Effector memory CD8-positive, alpha-beta T cell (primary cell): ENCODE measurements around the gene GNA14.
"Not testable (repeated sequence)": the region's sequence is repeated elsewhere in the genome, so short reads cannot be mapped to it uniquely, and the experiment has no call there.

ENCODE experiments used
- ATAC-seq: fragments of 150-1000 bp; cut with Tn5 transposase; replicated peaks from 2 replicates; pipeline ENCODE4 v1.10.0; 2021; ENCODE audit warnings: mild to moderate bottlenecking, moderate library complexity
- DNase-seq, 3 experiments: peaks; one replicate each; pipeline ENCODE4 v3.0.0; 2021
- H3K27ac Mint-ChIP-seq, 2 donors: one replicate each; pipeline ENCODE4 v1.8.0; 2022; ENCODE audit warnings: mild to moderate bottlenecking in 2 of 2, mixed read lengths in 2 of 2, moderate library complexity in 2 of 2
- H3K27me3 Mint-ChIP-seq, 2 donors: one replicate each; pipeline ENCODE4 v1.8.0; 2022; ENCODE audit warnings: mixed read lengths in 2 of 2
- H3K36me3 Mint-ChIP-seq: one replicate; pipeline ENCODE4 v1.8.0; 2022; ENCODE audit warnings: mild to moderate bottlenecking, moderate library complexity, mixed read lengths; ENCODE audit not compliant: insufficient read depth
- H3K4me1 Mint-ChIP-seq, 2 donors: one replicate each; pipeline ENCODE4 v1.8.0; 2022; ENCODE audit warnings: low read depth in 2 of 2, mixed read lengths in 2 of 2
- H3K4me3 Mint-ChIP-seq, 2 donors: one replicate each; pipeline ENCODE4 v1.8.0; 2022; ENCODE audit warnings: mild to moderate bottlenecking in 2 of 2, mixed read lengths in 2 of 2, moderate library complexity in 2 of 2
- H3K9me3 Mint-ChIP-seq, 2 donors: one replicate each; pipeline ENCODE4 v1.8.0; 2022; ENCODE audit warnings: mixed read lengths in 2 of 2
- total RNA-seq, 9 experiments: gene quantifications; one replicate each; lab custom pipeline; 2026; lab: John Stamatoyannopoulos, UW

Gene GNA14
- total RNA-seq, result 0 to 0.07 (median 0) reads per million in 9 experiments

- no peaks in the 10 kb centered on the region for H3K9me3 Mint-ChIP-seq
- ATAC-seq, result no peak
- no peak for DNase-seq
- peaks cover 36 to 51% of the 10 kb centered on the region in 2 donors for H3K27me3 Mint-ChIP-seq
- no peaks in the 10 kb centered on the region for H3K36me3 Mint-ChIP-seq
- H3K4me1 Mint-ChIP-seq, result peaks cover 5 to 7% of the 10 kb centered on the region in 2 donors
- H3K4me3 Mint-ChIP-seq, result peak within 1 kb of the TSS; percentile 41 to 67
- H3K27ac Mint-ChIP-seq, result no peak within 1 kb of the TSS
Observed at GRCh38 chr9:77648234-77649108, at the start of gene GNA14. GNA14 (minus strand) TSS chr9:77648322; CDS start chr9:77647793, 529 bp downstream.

GRCh38 chr9:77697238-77697984 lies 49.3 kb upstream of the GNA14 start:
- Mint-ChIP-seq H3K4me3 (no peak overlapping the region), H3K36me3 (no peaks in the 10 kb centered on the region), H3K4me1 (no peaks in the 10 kb centered on the region), H3K27me3 (peaks cover 9 to 22% of the 10 kb centered on the region in 2 donors), H3K27ac (no peak overlapping the region), H3K9me3 (no peaks in the 10 kb centered on the region)
- no peak for ATAC-seq
- DNase-seq, result no peak

GRCh38 chr9:77690723-77691122 lies 42.6 kb upstream of the GNA14 start:
- not testable (repeated sequence) for ATAC-seq, H3K36me3 Mint-ChIP-seq, H3K27ac Mint-ChIP-seq, H3K9me3 Mint-ChIP-seq, DNase-seq, H3K4me1 Mint-ChIP-seq, H3K4me3 Mint-ChIP-seq
- H3K27me3 Mint-ChIP-seq, result peaks cover 14 to 30% of the 10 kb centered on the region in 2 donors

DNA sequence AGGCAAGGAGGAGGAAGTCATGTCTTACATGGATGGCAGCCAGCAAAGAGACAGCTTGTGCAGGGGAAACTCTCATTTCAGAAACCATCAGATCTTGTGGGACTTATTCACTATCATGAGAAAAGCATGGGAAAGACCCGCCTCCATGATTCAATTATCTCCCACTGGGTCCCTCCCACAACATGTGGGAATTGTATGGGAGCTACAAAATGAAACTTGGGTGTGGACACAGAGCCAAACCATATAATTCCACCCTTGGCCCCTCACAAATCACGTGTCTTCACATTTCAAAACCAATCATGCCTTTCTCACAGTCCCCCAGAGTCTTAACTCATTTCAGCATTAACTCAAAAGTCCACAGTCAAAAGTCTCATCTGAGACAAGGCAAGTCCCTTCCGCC lies 42.0 kb upstream of the GNA14 start:
- DNase-seq, H3K4me3 Mint-ChIP-seq, H3K9me3 Mint-ChIP-seq, ATAC-seq, H3K36me3 Mint-ChIP-seq, H3K4me1 Mint-ChIP-seq, H3K27ac Mint-ChIP-seq: not testable (repeated sequence)
- H3K27me3 Mint-ChIP-seq, result peaks cover 14 to 30% of the 10 kb centered on the region in 2 donors

GRCh38 chr9:77687737-77688136 lies 39.6 kb upstream of the GNA14 start:
- H3K27me3 Mint-ChIP-seq, result peaks cover 14 to 30% of the 10 kb centered on the region in 2 donors
- H3K27ac Mint-ChIP-seq, H3K36me3 Mint-ChIP-seq, H3K4me1 Mint-ChIP-seq, ATAC-seq, DNase-seq, H3K9me3 Mint-ChIP-seq, H3K4me3 Mint-ChIP-seq: not testable (repeated sequence)

DNA sequence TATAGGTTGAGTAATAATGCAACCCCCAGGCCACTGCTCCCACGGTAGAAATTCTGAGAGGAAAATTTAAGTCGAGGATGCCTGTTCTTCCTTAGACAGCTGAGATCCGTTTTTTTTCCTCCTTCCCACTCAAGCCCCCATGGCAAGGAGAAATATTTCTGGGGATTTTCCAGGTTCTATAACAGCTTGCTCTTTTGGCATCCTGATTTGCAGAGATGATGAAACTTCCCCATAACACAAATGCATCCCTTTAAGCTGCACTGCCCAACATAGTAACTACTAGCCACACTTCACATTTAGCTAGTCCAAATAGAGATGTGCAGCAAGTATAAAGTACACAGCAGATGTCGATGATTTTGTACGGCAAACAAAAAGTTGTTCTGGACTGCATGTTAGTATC lies 32.5 kb upstream of the GNA14 start:
- Mint-ChIP-seq H3K9me3 (no peaks in the 10 kb centered on the region), H3K4me1 (no peaks in the 10 kb centered on the region), H3K36me3 (no peaks in the 10 kb centered on the region), H3K27me3 (no peaks in the 10 kb centered on the region), H3K27ac (no peak overlapping the region), H3K4me3 (no peak overlapping the region)
- ATAC-seq, result no peak
- DNase-seq, result no peak

GRCh38 chr9:77679661-77680368 lies 31.7 kb upstream of the GNA14 start:
- ATAC-seq, result no peak
- no peak for DNase-seq
- Mint-ChIP-seq H3K4me1 (no peaks in the 10 kb centered on the region), H3K27ac (no peak overlapping the region), H3K36me3 (no peaks in the 10 kb centered on the region), H3K4me3 (no peak overlapping the region), H3K9me3 (no peaks in the 10 kb centered on the region), H3K27me3 (no peaks in the 10 kb centered on the region)

DNA sequence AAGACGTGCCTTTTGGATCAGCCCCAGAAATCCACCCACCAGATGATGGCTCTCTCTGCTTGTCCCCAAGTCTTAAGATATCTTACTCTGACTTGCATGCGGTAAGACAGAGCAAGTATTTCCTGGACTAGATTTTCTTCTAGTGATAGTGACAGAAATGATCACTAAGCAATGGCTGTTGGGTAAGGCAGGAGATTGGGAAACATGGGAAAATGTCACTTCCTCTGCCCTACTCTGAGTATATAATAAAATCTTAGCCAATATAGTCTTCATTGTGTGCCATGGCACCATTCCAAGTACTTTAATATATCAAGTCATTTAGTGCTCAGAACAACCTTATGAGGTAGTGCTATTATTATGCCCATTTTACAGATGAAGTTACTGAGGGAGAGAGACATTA lies 31.0 kb upstream of the GNA14 start:
- ATAC-seq (no peak), DNase-seq (no peak)
- Mint-ChIP-seq H3K36me3 (no peaks in the 10 kb centered on the region), H3K27me3 (no peaks in the 10 kb centered on the region), H3K4me1 (no peaks in the 10 kb centered on the region), H3K9me3 (no peaks in the 10 kb centered on the region), H3K4me3 (no peak overlapping the region), H3K27ac (no peak overlapping the region)

GRCh38 chr9:77677957-77678535 lies 29.9 kb upstream of the GNA14 start:
- H3K36me3 Mint-ChIP-seq, result no peaks in the 10 kb centered on the region
- no peaks in the 10 kb centered on the region for H3K27me3 Mint-ChIP-seq
- no peak overlapping the region for H3K4me3 Mint-ChIP-seq
- no peaks in the 10 kb centered on the region for H3K9me3 Mint-ChIP-seq
- no peak for ATAC-seq
- no peak for DNase-seq
- no peaks in the 10 kb centered on the region for H3K4me1 Mint-ChIP-seq
- H3K27ac Mint-ChIP-seq, result no peak overlapping the region

GRCh38 chr9:77677397-77677796 lies 29.3 kb upstream of the GNA14 start:
- Mint-ChIP-seq H3K27me3 (no peaks in the 10 kb centered on the region), H3K9me3 (no peaks in the 10 kb centered on the region), H3K4me3 (no peak overlapping the region), H3K36me3 (no peaks in the 10 kb centered on the region), H3K4me1 (no peaks in the 10 kb centered on the region), H3K27ac (no peak overlapping the region)
- DNase-seq (no peak), ATAC-seq (no peak)

GRCh38 chr9:77673941-77674791 lies 26.0 kb upstream of the GNA14 start:
- Mint-ChIP-seq H3K4me1 (no peaks in the 10 kb centered on the region), H3K4me3 (no peak overlapping the region), H3K36me3 (no peaks in the 10 kb centered on the region), H3K27me3 (peaks cover 0 to 8% of the 10 kb centered on the region in 2 donors), H3K27ac (no peak overlapping the region), H3K9me3 (no peaks in the 10 kb centered on the region)
- ATAC-seq (no peak), DNase-seq (no peak)

DNA sequence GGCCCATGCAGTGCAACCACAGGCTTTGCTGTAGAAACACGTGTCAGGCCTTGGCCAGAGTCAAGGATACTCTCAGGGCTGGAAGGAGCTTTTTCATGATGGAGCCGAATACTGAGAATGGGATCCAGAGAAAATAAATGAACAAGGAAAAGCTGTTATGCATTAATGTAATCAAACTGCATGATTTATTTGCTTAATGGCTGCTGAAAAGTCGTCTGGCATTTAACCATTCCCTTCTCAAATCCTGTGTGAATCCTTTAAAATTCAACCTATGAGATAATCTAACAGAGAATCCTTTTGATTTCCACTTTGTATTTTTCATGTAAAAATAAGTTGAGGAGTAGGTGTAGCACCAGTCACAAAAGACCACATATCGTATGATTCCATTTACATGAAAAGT lies 24.1 kb upstream of the GNA14 start:
- ATAC-seq (no peak), DNase-seq (no peak)
- no peaks in the 10 kb centered on the region for H3K9me3 Mint-ChIP-seq
- H3K36me3 Mint-ChIP-seq, result no peaks in the 10 kb centered on the region
- no peak overlapping the region for H3K27ac Mint-ChIP-seq
- H3K27me3 Mint-ChIP-seq, result peaks cover 0 to 8% of the 10 kb centered on the region in 2 donors
- H3K4me3 Mint-ChIP-seq, result no peak overlapping the region
- H3K4me1 Mint-ChIP-seq, result no peaks in the 10 kb centered on the region
